ENCODE results near the gene PIK3CD. TPM values are rescaled to one million over a fixed set of nuclear protein-coding genes. Genes with fewer than 3 reads are reported as not detected.

The PIK3CD gene
- polyA plus RNA-seq: 0.34 and 1.4 TPM in 2 replicates

GRCh38 chr1:9651565-9652378 is at the start of gene PIK3CD:
PIK3CD (plus strand) TSS chr1:9651731; CDS start chr1:9710456, 58,725 bp downstream.

Other genes with a start within 250 kb of the PIK3CD start
- 4.4 and 6.6 TPM in 2 replicates for gene SLC25A33, start 112.3 kb upstream of the PIK3CD start, polyA plus RNA-seq
- 0.06 and 0.54 TPM in 2 replicates for gene TMEM201, start 62.8 kb upstream of the PIK3CD start, polyA plus RNA-seq
- 18.9 and 81.3 TPM in 2 replicates for gene CLSTN1, start 172.2 kb downstream of the PIK3CD start, polyA plus RNA-seq